Keratinocyte (primary cell): ENCODE data around the gene WDR1. TPM values are rescaled to one million over a fixed set of nuclear protein-coding genes. Genes with fewer than 3 reads are reported as not detected.

Source experiments
- DNase-seq: peaks from one replicate; pipeline ENCODE4 v3.0.0-alpha.2; 2011; ENCODE audit warnings: low read depth, missing footprints, low spot score
- FAIRE-seq: peaks from 2 replicates; lab custom pipeline; 2011; peaks lifted over from hg19 to GRCh38; lab: Jason Lieb, UNC
- H2AFZ ChIP-seq: 2 replicates; pipeline ENCODE4 v1.6.0; 2012; ENCODE audit warnings: low read length, control low read depth, inconsistent platforms; ENCODE audit not compliant: control insufficient read depth
- H3K27ac ChIP-seq: 2 replicates; pipeline ENCODE4 v1.5.1; 2011; ENCODE audit warnings: low read length; ENCODE audit not compliant: control insufficient read depth, insufficient read depth
- H3K27me3 ChIP-seq: 3 replicates; pipeline ENCODE4 v1.6.0; 2011; ENCODE audit warnings: low read length; ENCODE audit not compliant: control insufficient read depth, insufficient read depth; ENCODE audit errors: extremely low read depth
- H3K36me3 ChIP-seq, 2 experiments: 2 replicates in 1 of 2; 3 replicates in 1 of 2; pipeline ENCODE4 v1.5.1; 2011; ENCODE audit warnings: low read length in 2 of 2, mild to moderate bottlenecking in 1 of 2; ENCODE audit not compliant: control insufficient read depth in 2 of 2, insufficient read depth in 2 of 2; ENCODE audit errors: extremely low read depth in 1 of 2
- H3K4me1 ChIP-seq: 3 replicates; pipeline ENCODE4 v1.5.1; 2011; ENCODE audit warnings: low read length; ENCODE audit not compliant: control insufficient read depth, insufficient read depth; ENCODE audit errors: extremely low read depth
- H3K4me2 ChIP-seq: 3 replicates; pipeline ENCODE4 v1.6.0; 2011; ENCODE audit warnings: low read depth, low read length; ENCODE audit not compliant: control insufficient read depth, insufficient read depth; ENCODE audit errors: extremely low read depth
- H3K4me3 ChIP-seq, 3 experiments: fragments of 200-600 bp in 1 of 3; sonication (generic) in 1 of 3; 2 replicates in 2 of 3; 3 replicates in 1 of 3; pipeline ENCODE4 v1.5.1; 2011 to 2016; ENCODE audit warnings: low read length in 3 of 3, mild to moderate bottlenecking in 3 of 3, control low read depth in 2 of 3, inconsistent platforms in 1 of 3, low read depth in 1 of 3, mixed read lengths in 1 of 3, mixed run types in 1 of 3, moderate library complexity in 1 of 3; ENCODE audit not compliant: control insufficient read depth in 2 of 3, insufficient read depth in 2 of 3; ENCODE audit errors: extremely low read depth in 1 of 3
- H3K79me2 ChIP-seq: 2 replicates; pipeline ENCODE4 v1.6.0; 2012; ENCODE audit warnings: low read length; ENCODE audit not compliant: control insufficient read depth, insufficient read depth
- H3K9ac ChIP-seq: 3 replicates; pipeline ENCODE4 v1.6.0; 2011; ENCODE audit warnings: low read length; ENCODE audit not compliant: control insufficient read depth, insufficient read depth; ENCODE audit errors: extremely low read depth
- H3K9me1 ChIP-seq: 3 replicates; pipeline ENCODE4 v1.6.0; 2011; ENCODE audit warnings: low read length; ENCODE audit not compliant: control insufficient read depth, insufficient read depth; ENCODE audit errors: extremely low read depth
- H3K9me3 ChIP-seq: 2 replicates; pipeline ENCODE4 v1.5.1; 2012; ENCODE audit warnings: low read depth, low read length; ENCODE audit not compliant: control insufficient read depth
- H4K20me1 ChIP-seq: 3 replicates; pipeline ENCODE4 v1.6.0; 2011; ENCODE audit warnings: low read length; ENCODE audit not compliant: control insufficient read depth, insufficient read depth; ENCODE audit errors: extremely low read depth
- EZH2 ChIP-seq: IDR thresholded peaks from one replicate; pipeline ENCODE4 v1.6.1; 2012; ENCODE audit warnings: inconsistent platforms, mild to moderate bottlenecking, low read length, moderate library complexity
- dilution Hi-C: fragments of 300-500 bp; cut with MboI; formaldehyde crosslinking; loops from one replicate; pipeline ENCODE4 v1.7.0; 2020; ENCODE audit warnings: low sequenced_read_pairs; ENCODE audit not compliant: extremely low pct_ligation_motif_present
- polyA plus RNA-seq, 5 experiments: library from polyadenylated mRNA; depleted of rRNA in 3 of 5; stranded (reverse) in 3 of 5; stranded (forward) in 1 of 5; unstranded in 1 of 5; fragments of >200 nt; gene quantifications; 1 replicate in 1 of 5; 2 replicates in 3 of 5; 3 replicates in 1 of 5; pipeline versions ENCODE4 v1.2.1 to v1.2.3, GENCODE V29; 2011 to 2012; ENCODE audit warnings: missing spikeins in 2 of 5, low read depth in 1 of 5, low replicate concordance in 1 of 5
- TF ChIP-seq, protein P1 (sequence below), 3 experiments: IDR thresholded peaks in 1 of 3; conservative IDR thresholded peaks in 1 of 3; optimal IDR thresholded peaks in 1 of 3; 2 replicates in 2 of 3; 3 replicates in 1 of 3; pipeline versions ENCODE3 to v1.5.1; 2011; ENCODE audit warnings: low read length in 3 of 3, mild to moderate bottlenecking in 3 of 3, moderate library complexity in 2 of 3, control low read depth in 1 of 3, inconsistent platforms in 1 of 3; ENCODE audit not compliant: insufficient read depth in 2 of 3; ENCODE audit errors: extremely low read depth in 1 of 3

Gene WDR1
- polyA plus RNA-seq, 1 donor (not counting 4 experiments of a cell fraction or from before 2014, with no cell fraction given): 423 TPM

GRCh38 chr4:10091531-10092181 is 24.9 kb downstream of the WDR1 start:
- Histone ChIP-seq H3K9me3 (no peaks in the 10 kb centered on the region), H2AFZ (no peak overlapping the region), H3K27me3 (no peaks in the 10 kb centered on the region), H3K36me3 (peaks cover 58 to 78% of the 10 kb centered on the region in 2 experiments), H3K9me1 (peaks cover 11% of the 10 kb centered on the region), H3K4me2 (no peak overlapping the region), H3K4me3 (no peak overlapping the region), H3K9ac (no peak overlapping the region), H4K20me1 (peaks cover 28% of the 10 kb centered on the region), H3K79me2 (peaks cover 82% of the 10 kb centered on the region), H3K27ac (no peak overlapping the region), H3K4me1 (peaks cover 62% of the 10 kb centered on the region)
- TF ChIP-seq EZH2: no peak
- DNase-seq (no peak), FAIRE-seq (no peak)
- dilution Hi-C loops: no loop called here

- dilution Hi-C loops: no loop called here
- H3K79me2 ChIP-seq: peaks cover 88% of the 10 kb centered on the region
- TF ChIP-seq EZH2: no peak
- TF ChIP-seq, protein P1, sequence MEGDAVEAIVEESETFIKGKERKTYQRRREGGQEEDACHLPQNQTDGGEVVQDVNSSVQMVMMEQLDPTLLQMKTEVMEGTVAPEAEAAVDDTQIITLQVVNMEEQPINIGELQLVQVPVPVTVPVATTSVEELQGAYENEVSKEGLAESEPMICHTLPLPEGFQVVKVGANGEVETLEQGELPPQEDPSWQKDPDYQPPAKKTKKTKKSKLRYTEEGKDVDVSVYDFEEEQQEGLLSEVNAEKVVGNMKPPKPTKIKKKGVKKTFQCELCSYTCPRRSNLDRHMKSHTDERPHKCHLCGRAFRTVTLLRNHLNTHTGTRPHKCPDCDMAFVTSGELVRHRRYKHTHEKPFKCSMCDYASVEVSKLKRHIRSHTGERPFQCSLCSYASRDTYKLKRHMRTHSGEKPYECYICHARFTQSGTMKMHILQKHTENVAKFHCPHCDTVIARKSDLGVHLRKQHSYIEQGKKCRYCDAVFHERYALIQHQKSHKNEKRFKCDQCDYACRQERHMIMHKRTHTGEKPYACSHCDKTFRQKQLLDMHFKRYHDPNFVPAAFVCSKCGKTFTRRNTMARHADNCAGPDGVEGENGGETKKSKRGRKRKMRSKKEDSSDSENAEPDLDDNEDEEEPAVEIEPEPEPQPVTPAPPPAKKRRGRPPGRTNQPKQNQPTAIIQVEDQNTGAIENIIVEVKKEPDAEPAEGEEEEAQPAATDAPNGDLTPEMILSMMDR (optimal IDR thresholded peaks at IDR 0.05 in 1 of 3, IDR thresholded peaks at IDR 0.05 in 1 of 3, conservative IDR thresholded peaks at IDR 0.05 in 1 of 3; ENCODE audit: extremely low read depth in 1 of 3, insufficient read depth in 2 of 3, low read length in 3 of 3): no peak
Observed at GRCh38 chr4:10090467-10091250, 25.9 kb downstream of the WDR1 start.

More at GRCh38 chr4:10090467-10091250, 25.9 kb downstream of the WDR1 start:
- Histone ChIP-seq H2AFZ (no peak overlapping the region), H4K20me1 (peaks cover 30% of the 10 kb centered on the region), H3K9ac (no peak overlapping the region), H3K27ac (no peak overlapping the region), H3K9me3 (no peaks in the 10 kb centered on the region), H3K4me2 (no peak overlapping the region), H3K27me3 (no peaks in the 10 kb centered on the region), H3K9me1 (peaks cover 7% of the 10 kb centered on the region), H3K36me3 (peaks cover 64 to 78% of the 10 kb centered on the region in 2 experiments), H3K4me3 (no peak overlapping the region), H3K4me1 (peaks cover 52% of the 10 kb centered on the region)
- DNase-seq: no peak
- FAIRE-seq: no peak
